ENCODE measurements around the gene IKBKE. TPM values are rescaled to one million over a fixed set of nuclear protein-coding genes. Genes with fewer than 3 reads are reported as not detected.

Gene IKBKE
- total RNA-seq, 1 donor from 2014 or later: 51.5 TPM

- no peak for DNase-seq
- Mint-ChIP-seq H3K36me3 (ENCODE audit: low read depth) (peaks cover 33% of the 10 kb centered on the region), H3K4me3 (no peak overlapping the region), H3K4me1 (peaks cover 43% of the 10 kb centered on the region), H3K27me3 (no peaks in the 10 kb centered on the region), H3K9me3 (no peaks in the 10 kb centered on the region), H3K27ac (no peak overlapping the region)
- intact Hi-C loops (cut with micrococcal nuclease): no loop called here
Measured at GRCh38 chr1:206460836-206461426, 9.3 kb upstream of the IKBKE start.

- H3K36me3 Mint-ChIP-seq (ENCODE audit: low read depth): peaks cover 28% of the 10 kb centered on the region
- intact Hi-C loops (cut with micrococcal nuclease): loop anchor here (1.0 kb wide), 1 partner anchor 17 kb away; no protein-coding TSS in a partner anchor
Measured at GRCh38 chr1:206461602-206462455, 8.4 kb upstream of the IKBKE start.

GRCh38 chr1:206463137-206463536, 7.1 kb upstream of the IKBKE start:
- Mint-ChIP-seq H3K4me1 (peaks cover 51% of the 10 kb centered on the region), H3K36me3 (ENCODE audit: low read depth) (peaks cover 20% of the 10 kb centered on the region), H3K27me3 (no peaks in the 10 kb centered on the region), H3K27ac (peak overlapping the region; percentile 90), H3K4me3 (peak overlapping the region; percentile 56), H3K9me3 (no peaks in the 10 kb centered on the region)
- DNase-seq: peak; percentile 74
- intact Hi-C loops (cut with micrococcal nuclease): no loop called here

More at GRCh38 chr1:206461602-206462455, 8.4 kb upstream of the IKBKE start:
- H3K9me3 Mint-ChIP-seq: no peaks in the 10 kb centered on the region
- H3K4me3 Mint-ChIP-seq: no peak overlapping the region
- peak; percentile 94 for DNase-seq
- peaks cover 44% of the 10 kb centered on the region for H3K4me1 Mint-ChIP-seq
- H3K27ac Mint-ChIP-seq: peak overlapping the region; percentile 5
- no peaks in the 10 kb centered on the region for H3K27me3 Mint-ChIP-seq

GRCh38 chr1:206463911-206464310, 6.4 kb upstream of the IKBKE start:
- Mint-ChIP-seq H3K4me1 (peaks cover 58% of the 10 kb centered on the region), H3K27me3 (no peaks in the 10 kb centered on the region), H3K27ac (peak overlapping the region; percentile 90), H3K36me3 (ENCODE audit: low read depth) (peaks cover 14% of the 10 kb centered on the region), H3K4me3 (no peak overlapping the region), H3K9me3 (no peaks in the 10 kb centered on the region)
- intact Hi-C loops (cut with micrococcal nuclease): no loop called here
- DNase-seq: no peak

- peaks cover 12% of the 10 kb centered on the region for H3K36me3 Mint-ChIP-seq (ENCODE audit: low read depth)
- intact Hi-C loops (cut with micrococcal nuclease): no loop called here
- H3K9me3 Mint-ChIP-seq: no peaks in the 10 kb centered on the region
- no peak overlapping the region for H3K4me3 Mint-ChIP-seq
- H3K27me3 Mint-ChIP-seq: no peaks in the 10 kb centered on the region
- DNase-seq: no peak
- H3K4me1 Mint-ChIP-seq: peaks cover 64% of the 10 kb centered on the region
- peak overlapping the region; percentile 79 for H3K27ac Mint-ChIP-seq
Measured at GRCh38 chr1:206464456-206464964, 5.8 kb upstream of the IKBKE start.

- intact Hi-C loops (cut with micrococcal nuclease): loop anchor here (5.0 kb wide), 1 partner anchor 41 kb away; the partner anchor contains the start of gene RASSF5
- Mint-ChIP-seq H3K36me3 (ENCODE audit: low read depth) (peaks cover 13% of the 10 kb centered on the region), H3K27ac (peak overlapping the region; percentile 75), H3K4me3 (peak overlapping the region; percentile 62), H3K9me3 (no peaks in the 10 kb centered on the region), H3K4me1 (peaks cover 71% of the 10 kb centered on the region), H3K27me3 (no peaks in the 10 kb centered on the region)
- no peak for DNase-seq
Measured at GRCh38 chr1:206465951-206466350, 4.3 kb upstream of the IKBKE start.

- Mint-ChIP-seq H3K27ac (peak overlapping the region; percentile 65), H3K36me3 (ENCODE audit: low read depth) (peaks cover 17% of the 10 kb centered on the region), H3K27me3 (no peaks in the 10 kb centered on the region), H3K9me3 (no peaks in the 10 kb centered on the region), H3K4me1 (peaks cover 75% of the 10 kb centered on the region), H3K4me3 (peak overlapping the region; percentile 86)
- intact Hi-C loops (cut with micrococcal nuclease): loop anchor here (5.0 kb wide), 1 partner anchor 40 kb away; the partner anchor contains the start of gene RASSF5
- DNase-seq: peak; percentile 71
Measured at GRCh38 chr1:206466840-206467649, 3.2 kb upstream of the IKBKE start.

GRCh38 chr1:206467915-206468314, 2.4 kb upstream of the IKBKE start:
- peak; percentile 68 for DNase-seq
- Mint-ChIP-seq H3K4me3 (peak overlapping the region; percentile 86), H3K36me3 (ENCODE audit: low read depth) (peaks cover 22% of the 10 kb centered on the region), H3K27me3 (no peaks in the 10 kb centered on the region), H3K27ac (peak overlapping the region; percentile 65), H3K9me3 (no peaks in the 10 kb centered on the region), H3K4me1 (peaks cover 79% of the 10 kb centered on the region)
- intact Hi-C loops (cut with micrococcal nuclease): loop anchor here (5.0 kb wide), 1 partner anchor 39 kb away; the partner anchor contains the start of gene RASSF5

- H3K27me3 Mint-ChIP-seq: no peaks in the 10 kb centered on the region
- peaks cover 79% of the 10 kb centered on the region for H3K4me1 Mint-ChIP-seq
- peak overlapping the region; percentile 86 for H3K4me3 Mint-ChIP-seq
- peak overlapping the region; percentile 65 for H3K27ac Mint-ChIP-seq
- H3K9me3 Mint-ChIP-seq: no peaks in the 10 kb centered on the region
- peaks cover 25% of the 10 kb centered on the region for H3K36me3 Mint-ChIP-seq (ENCODE audit: low read depth)
- intact Hi-C loops (cut with micrococcal nuclease): loop anchor here (5.0 kb wide), 1 partner anchor 39 kb away; the partner anchor contains the start of gene RASSF5
- DNase-seq: no peak
Measured at GRCh38 chr1:206468571-206468970, 1.7 kb upstream of the IKBKE start.

- H3K4me1 Mint-ChIP-seq: peaks cover 84% of the 10 kb centered on the region
- intact Hi-C loops (cut with micrococcal nuclease): loop anchor here (5.0 kb wide), 1 partner anchor 38 kb away; the partner anchor contains the start of gene RASSF5
- no peaks in the 10 kb centered on the region for H3K27me3 Mint-ChIP-seq
- H3K27ac Mint-ChIP-seq: peak overlapping the region; percentile 86
- DNase-seq: peak; percentile 88
- peaks cover 31% of the 10 kb centered on the region for H3K36me3 Mint-ChIP-seq (ENCODE audit: low read depth)
- H3K9me3 Mint-ChIP-seq: no peaks in the 10 kb centered on the region
- H3K4me3 Mint-ChIP-seq: peak overlapping the region; percentile 86
Measured at GRCh38 chr1:206469411-206469932, 804 bp upstream of the IKBKE start.

GRCh38 chr1:206470692-206471414, 577 bp downstream of the IKBKE start:
- no peaks in the 10 kb centered on the region for H3K27me3 Mint-ChIP-seq
- DNase-seq: peak; percentile 89
- H3K36me3 Mint-ChIP-seq (ENCODE audit: low read depth): peaks cover 40% of the 10 kb centered on the region
- no peaks in the 10 kb centered on the region for H3K9me3 Mint-ChIP-seq
- intact Hi-C loops (cut with micrococcal nuclease): no loop called here
- peak overlapping the region; percentile 86 for H3K27ac Mint-ChIP-seq
- peaks cover 82% of the 10 kb centered on the region for H3K4me1 Mint-ChIP-seq
- peak overlapping the region; percentile 86 for H3K4me3 Mint-ChIP-seq

- H3K9me3 Mint-ChIP-seq: no peaks in the 10 kb centered on the region
- peak; percentile 76 for DNase-seq
- intact Hi-C loops (cut with micrococcal nuclease): no loop called here
- H3K4me3 Mint-ChIP-seq: peak overlapping the region; percentile 86
- no peaks in the 10 kb centered on the region for H3K27me3 Mint-ChIP-seq
- peaks cover 45% of the 10 kb centered on the region for H3K36me3 Mint-ChIP-seq (ENCODE audit: low read depth)
- H3K27ac Mint-ChIP-seq: peak overlapping the region; percentile 86
- peaks cover 80% of the 10 kb centered on the region for H3K4me1 Mint-ChIP-seq
Measured at GRCh38 chr1:206471415-206471801, 1.1 kb downstream of the IKBKE start.
